ENCODE measurements around the gene BPTF.
"Not testable (repeated sequence)": the region's sequence is repeated elsewhere in the genome, so short reads cannot be mapped to it uniquely, and the experiment has no call there.

The BPTF gene

GRCh38 chr17:67824735-67825626, at the start of gene BPTF:
TSS of gene BPTF (plus strand) at chr17:67825503. CDS start at chr17:67825725, 222 bp downstream.
- peak; percentile 90 for DNase-seq

- peak; percentile 23 for DNase-seq
Observed at GRCh38 chr17:67779098-67779672, 46.1 kb upstream of the BPTF start.

DNA sequence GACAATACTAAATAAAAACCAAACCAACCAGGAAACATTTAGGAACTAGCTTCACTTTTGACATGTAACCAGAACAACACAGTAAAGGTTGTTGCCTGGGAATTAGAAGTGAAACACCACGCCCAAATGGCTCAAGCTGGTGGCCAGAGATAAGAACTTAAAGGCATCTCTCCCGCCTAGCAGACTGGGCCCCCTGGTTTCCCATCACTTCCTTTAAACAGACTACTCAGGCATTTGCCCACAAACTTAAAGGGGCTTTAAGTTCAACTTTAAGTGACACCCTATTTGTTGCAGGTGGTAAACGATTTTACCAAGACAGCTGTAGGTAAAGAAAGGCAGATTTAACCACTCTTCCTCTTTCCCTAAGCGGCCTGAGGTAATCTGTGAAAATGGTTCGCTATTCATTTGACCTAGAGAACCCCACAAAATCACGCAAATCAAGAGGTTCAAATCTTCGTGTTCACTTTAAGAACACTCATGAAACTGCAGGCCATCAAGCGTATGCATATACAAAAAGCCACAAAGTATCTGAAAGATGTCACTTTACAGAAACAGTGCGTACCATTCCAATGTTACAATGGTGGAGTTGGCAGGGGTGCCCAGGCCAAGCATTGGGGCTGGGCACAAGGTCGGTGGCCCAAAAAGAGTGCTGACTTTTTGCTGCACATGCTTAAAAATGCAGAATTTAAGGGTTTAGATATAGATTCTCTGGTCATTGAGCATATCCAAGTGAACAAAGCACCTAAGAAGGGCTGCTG, 40.8 kb upstream of the BPTF start:
- no peak for DNase-seq

DNA sequence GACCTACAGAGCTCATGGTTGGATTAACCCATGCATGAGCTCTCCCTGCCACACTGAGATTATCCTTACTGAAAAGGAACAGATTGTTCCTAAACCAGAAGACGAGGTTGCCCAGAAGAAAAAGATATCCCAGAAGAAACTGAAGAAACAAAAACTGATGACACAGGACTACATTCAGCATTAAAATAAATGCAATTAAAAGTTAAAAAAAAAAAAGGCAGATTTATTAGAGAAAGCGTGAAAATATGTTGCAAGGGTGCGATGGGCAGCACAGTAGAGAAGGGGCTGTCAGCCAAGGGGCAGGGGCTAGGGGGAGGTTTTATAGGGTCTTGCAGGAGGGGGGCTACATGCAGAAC, 40.2 kb upstream of the BPTF start:
- no peak for DNase-seq

DNA sequence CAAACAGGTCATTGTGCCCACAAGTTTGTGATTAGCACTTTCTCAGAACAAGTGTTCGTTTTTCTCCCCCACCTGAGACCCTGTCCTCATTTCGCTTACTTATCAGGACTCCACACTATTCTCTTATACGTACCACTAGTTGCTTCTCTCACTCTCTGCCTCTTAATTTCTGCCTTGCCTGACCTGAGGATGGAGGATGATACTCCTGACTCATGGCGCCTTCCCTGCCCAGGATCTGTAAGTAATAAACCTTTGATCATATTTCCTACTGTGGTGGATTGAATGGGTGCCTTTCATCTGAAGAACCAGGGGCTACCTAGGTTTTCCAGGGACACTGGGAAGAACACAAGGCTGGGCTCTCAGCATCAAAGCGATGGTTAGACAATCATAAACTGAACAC, 39.8 kb upstream of the BPTF start:
- no peak for DNase-seq

- peak; percentile 48 for DNase-seq
Observed at GRCh38 chr17:67800495-67800928, 24.8 kb upstream of the BPTF start.

DNA sequence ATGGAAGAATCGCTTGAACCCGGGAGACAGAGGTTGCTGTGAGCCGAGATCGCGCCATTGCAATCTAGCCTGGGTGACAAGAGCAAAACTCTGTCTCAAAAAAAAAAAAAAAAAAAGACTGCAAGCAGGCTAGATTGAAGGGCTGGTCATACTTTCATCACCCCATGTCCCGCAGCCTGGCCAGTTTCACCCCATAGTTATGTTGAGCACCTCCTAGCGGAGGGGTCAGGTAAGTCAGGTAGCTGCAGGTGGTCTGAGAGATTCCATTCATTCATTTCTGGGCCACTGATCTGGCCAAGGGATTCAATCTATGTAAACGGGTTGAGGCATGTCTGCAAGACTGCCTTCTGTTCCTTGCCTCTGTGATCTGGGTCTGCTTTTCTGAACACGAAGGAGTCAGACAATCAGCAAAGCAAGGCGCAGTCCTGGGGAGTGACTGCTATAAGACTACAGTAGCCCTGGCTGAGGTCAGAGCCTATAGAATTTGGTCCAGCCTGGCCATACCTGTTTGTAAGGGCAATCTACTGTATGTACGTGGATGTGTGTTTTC, 23.6 kb upstream of the BPTF start:
- no peak for DNase-seq

GRCh38 chr17:67810464-67810863, 14.8 kb upstream of the BPTF start:
- DNase-seq, result no peak

DNA sequence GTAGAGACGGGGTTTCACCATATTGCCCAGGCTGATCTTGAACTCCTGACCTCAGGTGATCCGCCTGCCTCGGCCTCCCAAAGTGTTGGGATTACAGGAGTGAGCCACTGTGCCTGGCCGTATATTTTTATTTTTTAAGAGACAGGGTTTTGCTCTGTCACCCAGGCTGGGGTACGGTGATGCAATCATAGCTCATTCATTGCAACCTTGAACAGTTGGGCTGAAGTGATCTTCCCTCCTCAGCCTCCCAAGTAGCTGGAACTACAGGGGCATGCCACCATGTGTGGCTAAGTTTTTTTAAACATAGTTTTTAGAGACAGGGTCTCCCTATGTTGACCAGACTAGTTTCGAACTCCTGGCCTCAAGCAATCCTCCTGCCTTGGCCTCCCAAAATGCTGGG, 12.9 kb upstream of the BPTF start:
- not testable (repeated sequence) for DNase-seq

DNA sequence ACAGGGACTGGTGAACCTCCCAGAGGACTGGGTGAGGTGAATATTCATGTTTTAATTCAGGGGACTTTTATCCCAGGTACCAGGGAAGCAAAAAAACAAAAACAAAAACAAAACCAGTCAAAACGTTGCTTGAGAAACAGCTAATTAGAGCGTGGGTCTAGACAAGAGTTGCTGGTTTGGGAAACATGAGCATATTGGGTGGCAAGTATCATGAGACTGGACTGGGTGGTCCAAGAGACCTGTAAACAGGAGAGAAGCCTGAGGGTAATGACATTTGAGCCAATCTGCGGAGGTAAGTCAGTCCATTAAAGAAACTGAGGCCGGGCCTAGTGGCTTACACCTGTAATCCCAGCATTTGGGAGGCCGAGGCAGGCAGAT, 11.5 kb upstream of the BPTF start:
- no peak for DNase-seq

- DNase-seq, result no peak
Observed at GRCh38 chr17:67818110-67819002, 6.9 kb upstream of the BPTF start.

DNA sequence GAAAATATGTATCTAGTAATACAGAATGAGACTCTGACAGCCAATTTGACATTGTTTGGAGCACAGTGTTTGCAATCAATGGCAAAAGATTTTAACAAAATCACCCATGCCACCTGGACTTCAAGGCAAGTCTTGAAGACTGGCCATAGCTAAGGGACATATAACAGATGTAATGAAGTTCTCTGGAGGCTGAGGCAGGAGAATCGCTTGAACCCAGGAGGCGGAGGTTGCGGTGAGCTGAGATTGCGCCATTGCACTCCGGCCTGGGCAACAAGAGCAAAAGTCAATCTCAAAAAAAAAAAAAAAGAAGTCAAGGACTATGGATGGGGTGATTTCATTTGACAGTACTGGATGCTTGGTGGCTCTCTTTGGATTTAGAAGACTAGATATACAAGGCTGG, 5.6 kb upstream of the BPTF start:
- no peak for DNase-seq

DNA sequence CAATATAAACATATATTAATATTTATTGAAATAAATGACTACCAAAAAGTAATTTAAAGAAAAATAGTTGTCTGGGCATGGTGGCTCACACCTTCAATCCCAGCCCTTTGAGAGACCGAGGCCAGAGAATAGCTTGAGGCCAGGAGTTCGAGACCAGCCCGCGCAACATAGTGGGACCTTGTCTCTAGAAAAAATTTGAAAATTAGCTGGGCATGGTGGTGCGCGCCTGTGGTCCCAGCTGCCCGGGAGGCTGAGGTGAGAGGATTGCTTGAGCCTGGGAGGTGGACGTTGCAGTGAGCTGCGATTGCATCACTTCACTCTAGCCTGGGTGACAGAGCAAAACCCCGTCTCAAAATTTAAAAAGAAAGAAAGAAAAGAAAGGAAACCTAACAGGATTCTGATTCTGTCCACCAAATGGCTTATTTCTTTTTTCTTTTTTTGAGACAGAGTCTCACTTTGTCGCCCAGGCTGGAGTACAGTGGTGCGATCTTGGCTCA, 3.4 kb upstream of the BPTF start:
- DNase-seq, result no peak

GRCh38 chr17:67825627-67826601, 611 bp downstream of the BPTF start:
- peak; percentile 51 for DNase-seq

DNA sequence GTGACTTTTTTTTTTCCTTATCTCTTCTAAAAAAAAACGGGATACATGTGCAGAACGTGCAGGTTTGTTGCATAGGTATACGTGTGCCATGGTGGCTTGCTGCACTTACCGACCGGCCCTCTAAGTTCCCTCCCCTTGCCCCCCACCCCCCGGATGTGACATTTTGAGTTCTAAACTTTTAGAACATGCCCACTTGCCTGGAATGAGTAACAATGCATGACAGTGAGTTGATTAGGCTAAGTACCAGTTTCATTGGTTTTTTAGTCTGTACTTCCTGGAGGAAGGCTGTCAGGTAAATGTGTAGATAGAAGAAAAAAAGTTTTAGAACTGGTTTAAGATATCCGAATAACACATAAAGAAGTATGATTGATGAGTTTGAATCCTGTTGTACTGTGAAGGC, 4.0 kb downstream of the BPTF start:
- DNase-seq, result peak; percentile 43

GRCh38 chr17:67830440-67830839, 5.1 kb downstream of the BPTF start:
- DNase-seq, result no peak

- no peak for DNase-seq
Observed at GRCh38 chr17:67831268-67831667, 6.0 kb downstream of the BPTF start.

DNA sequence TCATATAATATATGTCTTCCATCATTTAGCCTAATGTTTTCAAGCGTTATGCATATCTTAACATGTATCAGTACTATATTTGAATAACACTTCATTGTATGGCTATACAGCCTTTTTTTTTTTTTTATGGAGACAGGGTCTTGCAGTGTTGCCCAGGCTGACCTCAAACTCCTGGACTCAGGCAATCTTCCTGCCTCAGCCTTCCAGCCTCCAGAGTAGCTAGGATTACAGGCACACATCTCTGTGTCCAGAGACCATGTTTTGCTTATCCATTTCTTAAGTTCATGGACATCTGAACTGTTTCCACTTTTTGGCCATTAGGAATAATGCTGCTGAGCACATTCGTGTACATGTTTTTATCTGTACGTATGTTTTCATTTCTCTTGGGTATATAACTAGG, 7.8 kb downstream of the BPTF start:
- no peak for DNase-seq

- DNase-seq, result no peak
Observed at GRCh38 chr17:67833946-67834631, 8.8 kb downstream of the BPTF start.

GRCh38 chr17:67834634-67835033, 9.3 kb downstream of the BPTF start:
- no peak for DNase-seq

Measured in stimulated activated CD4-positive, alpha-beta T cell treated with anti-CD3 and anti-CD28 coated beads, Interleukin-4, amount 100 ng/mL, for 1 hour (primary cell).